Central memory CD4-positive, alpha-beta T cell (primary cell): ENCODE results near the gene ARPC3.
"Not testable (repeated sequence)": the region's sequence is repeated elsewhere in the genome, so short reads cannot be mapped to it uniquely, and the experiment has no call there.

Experiments
- DNase-seq: peaks from one replicate; pipeline ENCODE4 v3.0.0; 2022

The ARPC3 gene

GRCh38 chr12:110410086-110410485 lies 40.1 kb downstream of the ARPC3 start:
- not testable (repeated sequence) for DNase-seq

GRCh38 chr12:110405126-110405662 lies 44.9 kb downstream of the ARPC3 start:
- DNase-seq, result not testable (repeated sequence)

DNA sequence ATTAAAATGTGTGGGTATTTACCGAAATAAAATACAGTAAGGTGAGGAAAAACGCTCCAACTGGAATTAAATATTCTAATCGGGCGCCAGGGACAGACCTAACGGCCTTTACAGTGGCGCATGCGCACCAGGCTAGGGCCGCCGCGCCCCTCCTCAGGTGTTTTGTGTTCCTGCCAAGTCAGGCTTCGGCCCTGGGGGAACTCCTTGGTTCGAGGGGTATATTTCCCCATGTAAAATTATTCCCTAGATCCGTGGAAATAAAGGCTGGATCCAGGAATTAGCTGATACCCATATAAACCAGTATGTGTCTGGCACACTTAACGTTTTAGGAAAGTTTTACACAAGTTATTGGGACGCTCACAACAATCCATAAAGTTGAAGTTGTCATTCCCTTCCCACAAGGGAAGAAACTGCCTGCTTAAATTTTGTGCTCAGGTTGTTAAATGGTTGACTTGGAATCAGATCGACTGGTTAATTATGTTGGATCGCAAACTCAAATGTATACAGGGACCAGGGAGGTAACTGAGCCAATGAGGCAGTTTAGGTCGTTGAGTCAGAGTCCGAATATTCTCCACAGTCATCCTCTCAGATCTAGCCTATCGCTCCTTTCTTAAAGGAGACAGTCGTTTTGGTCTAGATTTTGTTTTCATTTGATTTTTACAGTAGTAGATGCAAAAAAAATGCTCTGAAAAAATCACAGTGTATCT lies 46.0 kb downstream of the ARPC3 start:
- peak; percentile 78 for DNase-seq

GRCh38 chr12:110403146-110403975 lies 46.8 kb downstream of the ARPC3 start, which contains the start of gene ANAPC7:
Gene ANAPC7 (minus strand): TSS chr12:110403708. CDS start chr12:110403627, 81 bp downstream.
- peak; percentile 89 for DNase-seq
